Fibroblast of the aortic adventitia (primary cell): ENCODE data around the gene XRRA1. TPM values are rescaled to one million over a fixed set of nuclear protein-coding genes. Genes with fewer than 3 reads are reported as not detected.
"Not testable (repeated sequence)": the region's sequence is repeated elsewhere in the genome, so short reads cannot be mapped to it uniquely, and the experiment has no call there.

Experiments used
- DNase-seq: peaks from one replicate; pipeline ENCODE4 v3.0.0-alpha.2; 2010; ENCODE audit warnings: low read depth
- H3K4me3 ChIP-seq: 2 replicates; pipeline ENCODE4 v1.5.1; 2011; ENCODE audit warnings: low read depth, mild to moderate bottlenecking, control low read depth, low read length, moderate library complexity
- total RNA-seq: library from RNA; depleted of rRNA; stranded (reverse); fragments of >200 nt; gene quantifications from 2 replicates; pipeline ENCODE4 v1.2.3, GENCODE V29; 2012; ENCODE audit warnings: low replicate concordance
- TF ChIP-seq, protein P1 (sequence below): IDR thresholded peaks from 2 replicates; pipeline ENCODE4 v1.5.1; 2011; ENCODE audit warnings: mild to moderate bottlenecking, low read length, control low read depth, inconsistent platforms; ENCODE audit not compliant: insufficient read depth

Gene XRRA1
- total RNA-seq, 1 donor: 14.5 TPM

DNA sequence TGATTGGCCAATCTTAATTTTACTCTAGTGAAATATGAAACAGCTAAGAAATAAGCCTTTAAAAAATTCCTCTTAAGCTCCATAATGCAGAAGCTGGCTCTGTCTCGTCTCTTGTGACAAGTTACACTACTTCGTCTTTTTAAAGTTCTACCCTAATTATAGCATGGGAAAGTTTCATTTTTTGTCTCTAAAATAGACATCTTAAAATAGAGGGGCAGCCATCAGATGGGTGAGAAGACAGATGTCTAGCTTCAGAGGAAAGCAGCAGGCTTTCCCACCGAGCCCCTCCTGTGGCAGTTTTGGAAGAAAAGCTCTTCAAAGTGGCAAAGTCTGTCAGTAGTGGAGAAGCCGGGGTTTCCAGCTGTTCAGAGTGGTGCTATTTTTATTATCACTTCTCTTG lies 39.5 kb downstream of the XRRA1 start:
- no peak overlapping the region for H3K4me3 ChIP-seq
- DNase-seq: no peak
- TF ChIP-seq, protein P1, sequence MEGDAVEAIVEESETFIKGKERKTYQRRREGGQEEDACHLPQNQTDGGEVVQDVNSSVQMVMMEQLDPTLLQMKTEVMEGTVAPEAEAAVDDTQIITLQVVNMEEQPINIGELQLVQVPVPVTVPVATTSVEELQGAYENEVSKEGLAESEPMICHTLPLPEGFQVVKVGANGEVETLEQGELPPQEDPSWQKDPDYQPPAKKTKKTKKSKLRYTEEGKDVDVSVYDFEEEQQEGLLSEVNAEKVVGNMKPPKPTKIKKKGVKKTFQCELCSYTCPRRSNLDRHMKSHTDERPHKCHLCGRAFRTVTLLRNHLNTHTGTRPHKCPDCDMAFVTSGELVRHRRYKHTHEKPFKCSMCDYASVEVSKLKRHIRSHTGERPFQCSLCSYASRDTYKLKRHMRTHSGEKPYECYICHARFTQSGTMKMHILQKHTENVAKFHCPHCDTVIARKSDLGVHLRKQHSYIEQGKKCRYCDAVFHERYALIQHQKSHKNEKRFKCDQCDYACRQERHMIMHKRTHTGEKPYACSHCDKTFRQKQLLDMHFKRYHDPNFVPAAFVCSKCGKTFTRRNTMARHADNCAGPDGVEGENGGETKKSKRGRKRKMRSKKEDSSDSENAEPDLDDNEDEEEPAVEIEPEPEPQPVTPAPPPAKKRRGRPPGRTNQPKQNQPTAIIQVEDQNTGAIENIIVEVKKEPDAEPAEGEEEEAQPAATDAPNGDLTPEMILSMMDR: no peak

DNA sequence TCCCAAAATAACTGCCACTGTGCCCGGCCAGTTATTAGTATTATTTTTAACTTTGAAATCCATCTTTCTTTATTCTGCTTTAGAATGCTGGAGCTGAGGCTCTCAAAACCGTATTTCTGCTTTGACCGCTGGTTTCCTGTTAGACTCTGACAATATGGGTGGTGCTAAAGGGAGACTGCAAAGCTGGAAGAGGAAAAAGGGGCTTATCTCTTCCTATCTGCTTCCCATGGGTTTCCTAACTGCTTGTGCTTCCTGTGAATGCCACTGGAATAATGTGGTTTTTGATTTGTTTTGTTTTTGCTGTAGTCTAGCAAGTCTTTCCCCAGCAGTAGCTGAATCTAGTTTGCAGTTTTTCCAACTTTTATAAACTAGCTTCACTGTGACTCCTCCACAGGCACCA lies 43.6 kb downstream of the XRRA1 start:
- no peak overlapping the region for H3K4me3 ChIP-seq
- TF ChIP-seq, protein P1: no peak
- no peak for DNase-seq

DNA sequence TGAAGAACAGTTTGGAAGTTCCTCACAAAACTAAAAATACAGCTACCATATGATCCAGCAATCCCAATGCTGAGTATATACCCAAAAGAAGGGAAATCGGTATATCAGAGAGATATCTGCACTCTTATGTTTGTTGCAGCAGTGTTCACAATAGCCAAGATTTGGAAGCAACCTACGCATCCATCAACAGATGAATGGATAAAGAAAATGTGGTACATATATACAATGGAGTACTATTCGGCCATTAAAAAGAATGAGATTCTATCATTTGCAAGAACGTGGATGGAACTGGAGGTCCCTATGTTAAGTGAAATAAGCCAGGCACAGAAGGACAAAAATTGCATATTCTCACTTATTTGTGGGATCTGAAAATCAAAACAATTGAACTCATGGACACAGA lies 46.5 kb downstream of the XRRA1 start:
- no peak overlapping the region for H3K4me3 ChIP-seq
- no peak for DNase-seq
- TF ChIP-seq, protein P1: no peak

DNA sequence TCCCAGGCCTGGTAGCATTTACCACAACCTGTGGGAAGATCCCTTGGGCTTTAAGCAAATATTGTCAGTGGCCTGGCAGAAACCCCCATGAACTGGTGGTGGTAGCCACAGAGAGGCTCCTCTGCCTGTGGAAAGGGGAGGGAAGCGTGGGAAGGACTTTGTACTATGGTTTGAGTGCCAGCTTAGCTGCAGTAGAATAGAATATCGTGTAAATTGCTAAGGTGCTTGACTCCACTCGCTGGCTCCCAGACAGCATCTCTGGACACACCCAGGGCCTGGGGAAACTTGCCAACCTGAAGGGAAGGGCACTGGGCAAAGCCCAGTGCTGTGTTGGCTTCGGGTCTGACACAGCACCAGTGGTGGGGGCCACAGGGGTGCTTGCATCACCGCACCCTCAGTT lies 52.6 kb downstream of the XRRA1 start:
- no peak for DNase-seq
- TF ChIP-seq, protein P1: no peak
- no peak overlapping the region for H3K4me3 ChIP-seq

DNA sequence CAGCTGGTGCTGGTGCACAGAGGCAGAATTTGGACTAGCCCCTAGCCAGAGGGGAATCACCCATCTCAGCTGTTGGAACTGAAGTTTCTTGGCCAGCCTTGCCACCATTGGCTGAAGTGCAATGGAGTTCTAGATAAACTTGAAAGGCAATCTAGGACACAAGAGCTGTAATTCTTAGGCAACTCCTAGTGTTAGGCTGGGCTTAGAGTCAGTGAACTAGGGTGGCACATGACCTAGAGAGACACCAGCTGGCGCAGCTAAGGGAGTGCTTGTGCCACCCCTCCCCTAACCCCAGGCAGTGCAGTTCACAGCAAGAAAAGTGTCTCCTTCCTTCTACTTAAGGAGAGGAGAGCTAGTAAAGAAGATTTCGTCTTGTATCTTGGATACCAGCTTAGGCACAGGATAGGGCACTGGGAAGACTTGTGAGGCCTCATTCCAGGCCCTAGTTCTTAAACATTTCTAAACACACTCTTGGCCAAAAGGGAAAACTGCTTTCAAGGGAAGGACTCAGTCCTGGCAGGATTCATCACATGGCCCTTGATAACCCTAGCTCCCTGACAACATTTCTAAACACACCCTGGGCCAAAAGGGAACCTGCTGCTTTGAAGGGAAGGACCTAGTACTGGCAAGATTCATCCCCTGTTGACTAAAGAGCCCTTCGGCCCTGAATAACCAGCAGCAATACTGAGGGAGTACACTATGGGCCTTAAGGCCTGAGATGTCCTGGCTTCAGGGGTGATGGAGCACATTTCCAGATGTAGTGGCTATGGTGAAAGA lies 53.4 kb downstream of the XRRA1 start:
- TF ChIP-seq, protein P1: no peak
- H3K4me3 ChIP-seq: no peak overlapping the region
- no peak for DNase-seq

DNA sequence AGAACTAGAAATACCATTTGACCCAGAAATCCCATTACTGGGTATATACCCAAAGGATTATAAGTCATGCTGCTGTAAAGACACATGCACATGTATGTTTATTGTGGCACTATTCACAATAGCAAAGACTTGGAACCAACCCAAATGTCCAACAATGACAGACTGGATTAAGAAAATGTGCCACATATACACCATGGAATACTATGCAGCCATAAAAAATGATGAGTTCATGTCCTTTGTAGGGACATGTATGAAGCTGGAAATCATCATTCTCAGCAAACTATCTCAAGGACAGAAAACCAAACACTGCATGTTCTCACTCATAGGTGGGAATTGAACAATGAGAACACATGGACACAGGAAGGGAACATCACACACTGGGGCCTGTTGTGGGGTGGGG lies 55.9 kb downstream of the XRRA1 start:
- H3K4me3 ChIP-seq, DNase-seq: not testable (repeated sequence)

DNA sequence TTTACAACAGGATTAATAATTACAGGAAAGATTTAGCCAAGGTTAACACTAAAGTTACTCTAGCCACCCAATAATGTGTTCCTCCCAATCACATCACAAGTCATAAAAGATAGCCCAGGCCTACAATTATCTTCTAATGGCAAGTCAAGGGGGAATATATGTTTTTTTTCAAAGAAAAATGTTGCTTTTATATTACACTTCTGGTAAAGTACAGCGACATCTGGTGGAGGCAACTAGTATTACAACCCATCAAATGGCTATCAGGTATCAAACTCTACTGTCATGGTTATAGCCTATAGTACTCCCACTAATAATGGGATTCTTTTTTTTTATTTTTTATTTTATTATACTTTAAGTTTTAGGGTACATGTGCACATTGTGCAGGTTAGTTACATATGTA lies 71.8 kb downstream of the XRRA1 start:
- TF ChIP-seq, protein P1: peak; percentile 66
- no peak for DNase-seq

More for the DNA sequence above, 71.8 kb downstream of the XRRA1 start:
- no peak overlapping the region for H3K4me3 ChIP-seq
